K562 (cell line): ENCODE results near the gene RNU1-2. TPM values are rescaled to one million over a fixed set of nuclear protein-coding genes. Genes with fewer than 3 reads are reported as not detected.
A peak's percentile ranks its signal among the peaks of the same experiment; 100 is the strongest.

Experiments used
- ATF6 ChIP-seq: sonication (generic); formaldehyde crosslinking; IDR thresholded peaks from 2 replicates; pipeline ENCODE4 v1.4.0; 2020; ENCODE audit warnings: mild to moderate bottlenecking, missing genetic modification reagents
- CBX5 ChIP-seq: IDR thresholded peaks from 2 replicates; pipeline ENCODE4 v1.6.1; 2014; ENCODE audit warnings: low read depth, borderline replicate concordance
- CXXC5 ChIP-seq: fragments of 250-450 bp; sonication (Bioruptor Pico); IDR thresholded peaks from 2 replicates; pipeline ENCODE4 v1.8.0; 2022; ENCODE audit warnings: inconsistent platforms, mild to moderate bottlenecking, moderate library complexity
- E2F6 ChIP-seq, 2 experiments: IDR thresholded peaks; 2 replicates each; pipeline ENCODE4 v1.6.1; 2011; ENCODE audit warnings: borderline replicate concordance in 1 of 2, control low read depth in 1 of 2, low read depth in 1 of 2, low read length in 1 of 2, mild to moderate bottlenecking in 1 of 2, mixed read lengths in 1 of 2, moderate library complexity in 1 of 2; ENCODE audit not compliant: insufficient read depth in 1 of 2, insufficient read length in 1 of 2, poor library complexity in 1 of 2, severe bottlenecking in 1 of 2; ENCODE audit errors: extremely low read depth in 1 of 2
- FOXM1 ChIP-seq, 2 experiments: fragments of 450-650 bp in 1 of 2; sonication (generic) in 1 of 2; formaldehyde crosslinking in 1 of 2; IDR thresholded peaks; 2 replicates each; pipeline versions ENCODE4 v1.6.1 to v1.9.0; 2017 to 2022; ENCODE audit warnings: low read depth in 2 of 2, mild to moderate bottlenecking in 2 of 2, missing genetic modification reagents in 1 of 2, moderate library complexity in 1 of 2
- GATAD2B ChIP-seq: fragments of 450-650 bp; IDR thresholded peaks from 2 replicates; pipeline ENCODE4 v1.6.1; 2017; ENCODE audit warnings: mild to moderate bottlenecking, borderline replicate concordance
- GMEB1 ChIP-seq: fragments of 250-450 bp; sonication (Bioruptor Pico); IDR thresholded peaks from 2 replicates; pipeline ENCODE4 v1.4.0; 2020; ENCODE audit warnings: mild to moderate bottlenecking
- NRF1 ChIP-seq, 2 experiments: fragments of 450-650 bp; IDR thresholded peaks in 1 of 2; conservative IDR thresholded peaks in 1 of 2; 2 replicates each; pipeline ENCODE4 v1.6.1; 2014; ENCODE audit warnings: mild to moderate bottlenecking in 2 of 2
- PPARD ChIP-seq: fragments of 250-450 bp; sonication (Bioruptor Pico); IDR thresholded peaks from 2 replicates; pipeline ENCODE4 v1.8.0; 2022; ENCODE audit warnings: inconsistent platforms, mild to moderate bottlenecking, moderate library complexity
- SMAD1 ChIP-seq: fragments of 150-350 bp; IDR thresholded peaks from 2 replicates; pipeline ENCODE4 v1.6.1; 2014; ENCODE audit warnings: low read length, low read depth; ENCODE audit not compliant: partially characterized antibody
- SP2 ChIP-seq: IDR thresholded peaks from 2 replicates; pipeline ENCODE4 v1.6.1; 2011; ENCODE audit warnings: mild to moderate bottlenecking, low read depth, low read length, moderate library complexity; ENCODE audit not compliant: poor library complexity, severe bottlenecking; ENCODE audit errors: extremely low read depth
- STAG1 ChIP-seq: sonication (generic); formaldehyde crosslinking; IDR thresholded peaks from 2 replicates; pipeline ENCODE4 v1.5.0; 2020; ENCODE audit warnings: missing genetic modification reagents, borderline replicate concordance
- TCF3 ChIP-seq: sonication (generic); formaldehyde crosslinking; IDR thresholded peaks from 2 replicates; pipeline ENCODE4 v1.4.0; 2020; ENCODE audit warnings: mild to moderate bottlenecking, missing genetic modification reagents
- ZNF197 ChIP-seq: fragments of 200-800 bp; sonication (Bioruptor generic); IDR thresholded peaks from 2 replicates; pipeline ENCODE4 v1.6.1; 2016; ENCODE audit warnings: low read depth, missing genetic modification characterization, missing compliant biosample characterization
- ZNF518B ChIP-seq: fragments of 250-450 bp; sonication (Bioruptor Pico); IDR thresholded peaks from 2 replicates; pipeline ENCODE4 v1.5.0; 2021; ENCODE audit warnings: mild to moderate bottlenecking, moderate library complexity
- polyA plus RNA-seq, 8 experiments: library from polyadenylated mRNA; depleted of rRNA in 4 of 8; stranded (reverse) in 5 of 8; unstranded in 3 of 8; fragments of >200 nt; fragmentation: Nextera tagmentation in 2 of 8; fragmentation: Illumina TruSeq in 1 of 8; extraction: Ambion mirVana in 2 of 8; extraction: Trizol in 1 of 8; gene quantifications; 2 replicates each; pipeline versions ENCODE4 v1.2.1 to v1.2.3, GENCODE V29; 2011 to 2014; ENCODE audit warnings: inconsistent platforms in 1 of 8, missing spikeins in 1 of 8
- total RNA-seq, 7 experiments: library from RNA; depleted of rRNA in 6 of 7; stranded (reverse); fragments of >200 nt in 6 of 7; fragmentation: Illumina TruSeq in 2 of 7; extraction: Trizol in 2 of 7; gene quantifications; 2 replicates each; pipeline versions ENCODE4 v1.2.1 to v1.2.3, GENCODE V29; 2011 to 2021; ENCODE audit warnings: low replicate concordance in 1 of 7

The RNU1-2 gene
- total and polyA plus RNA-seq, 9 of the 15 experiments (the other 6 are each of a cell fraction or from before 2014, with no cell fraction given), result under 0.01 to 32,823 (median 2,538) TPM; not detected in 4

GRCh38 chr1:16913833-16914662 is 18.3 kb downstream of the RNU1-2 start (continued):
- peak; percentile 40 to 87 for TF ChIP-seq E2F6 (IDR thresholded peaks at IDR 0.05; ENCODE audit: borderline replicate concordance in 1 of 2, extremely low read depth in 1 of 2, insufficient read depth in 1 of 2, insufficient read length in 1 of 2, low read depth in 1 of 2, low read length in 1 of 2, poor library complexity in 1 of 2, severe bottlenecking in 1 of 2)
- TF ChIP-seq NRF1 (conservative IDR thresholded peaks at IDR 0.05 in 1 of 2, IDR thresholded peaks at IDR 0.05 in 1 of 2), result peak; percentile 85 to 88
- TF ChIP-seq ZNF518B (CRISPR knock-in tag), result no peak
- TF ChIP-seq SP2, result no peak
- no peak for TF ChIP-seq SMAD1
- no peak for TF ChIP-seq STAG1 (CRISPR knock-in tag)
- TF ChIP-seq ATF6 (CRISPR knock-in tag), result no peak
- no peak for TF ChIP-seq PPARD
- no peak for TF ChIP-seq FOXM1 (IDR thresholded peaks at IDR 0.05; ENCODE audit: low read depth)
- TF ChIP-seq FOXM1 (CRISPR knock-in tag; IDR thresholded peaks at IDR 0.05; ENCODE audit: low read depth), result peak; percentile 61; the same call in 1 of the 2 replicates
- TF ChIP-seq GATAD2B, result peak; percentile 95
- TF ChIP-seq CBX5, result no peak
- TF ChIP-seq CXXC5 (CRISPR knock-in tag), result peak; percentile 97
- TF ChIP-seq GMEB1, result peak; percentile 81
- TF ChIP-seq ZNF197 (CRISPR knock-in tag), result peak; percentile 90; the same call in 1 of the 2 replicates
- TF ChIP-seq TCF3, result no peak
